Nephron progenitor cell (in vitro differentiated cells): ENCODE results near the gene DPY19L3.

Source experiments
- DNase-seq: peaks from one replicate; pipeline ENCODE4 v3.0.0; 2021
- H3K27ac Mint-ChIP-seq: 2 replicates; pipeline ENCODE4 v1.8.0; 2021; ENCODE audit warnings: mild to moderate bottlenecking, moderate library complexity, mixed read lengths
- H3K27me3 Mint-ChIP-seq: 2 replicates; pipeline ENCODE4 v1.8.0; 2021; ENCODE audit warnings: mild to moderate bottlenecking, low read depth, mixed read lengths; ENCODE audit not compliant: poor library complexity
- H3K36me3 Mint-ChIP-seq: 2 replicates; pipeline ENCODE4 v1.8.0; 2021; ENCODE audit warnings: low read depth, mixed read lengths
- H3K4me1 Mint-ChIP-seq: 2 replicates; pipeline ENCODE4 v1.8.0; 2021; ENCODE audit warnings: mixed read lengths
- H3K4me3 Mint-ChIP-seq: 2 replicates; pipeline ENCODE4 v1.8.0; 2021; ENCODE audit warnings: mild to moderate bottlenecking, moderate library complexity, mixed read lengths
- H3K9me3 Mint-ChIP-seq: 2 replicates; pipeline ENCODE4 v1.8.0; 2021; ENCODE audit warnings: mild to moderate bottlenecking, moderate library complexity, mixed read lengths
- TF ChIP-seq, protein P1 (sequence below): fragments of 200-600 bp; sonication (generic); IDR thresholded peaks from 2 replicates; pipeline ENCODE4 v1.5.0; 2021; ENCODE audit warnings: antibody characterized with exemption

Gene DPY19L3

DNA sequence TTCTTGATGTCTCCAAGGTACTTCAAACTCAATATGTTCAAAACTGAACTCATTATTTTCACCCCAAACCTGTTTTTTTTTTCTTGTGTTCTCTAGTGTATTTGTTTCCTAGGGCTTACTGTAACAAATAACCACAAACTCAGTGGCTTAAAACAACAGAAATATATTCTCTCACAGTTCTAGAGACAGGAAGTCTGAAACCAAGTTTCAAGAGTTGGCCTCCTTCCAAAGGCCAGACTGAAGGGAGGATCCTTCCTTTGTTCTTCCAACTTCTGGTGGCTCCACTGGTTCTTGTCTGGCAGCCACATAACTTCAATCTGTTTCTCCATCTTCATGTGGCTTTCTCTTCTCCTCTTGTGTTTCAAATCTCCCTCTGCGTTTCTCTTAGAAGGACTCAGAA lies 113.5 kb downstream of the DPY19L3 start:
- DNase-seq = no peak
- Mint-ChIP-seq H3K9me3 (peaks cover 17% of the 10 kb centered on the region), H3K36me3 (no peaks in the 10 kb centered on the region), H3K27ac (no peak overlapping the region), H3K4me3 (no peak overlapping the region), H3K27me3 (peaks cover 25% of the 10 kb centered on the region), H3K4me1 (no peaks in the 10 kb centered on the region)
- TF ChIP-seq, protein P1, sequence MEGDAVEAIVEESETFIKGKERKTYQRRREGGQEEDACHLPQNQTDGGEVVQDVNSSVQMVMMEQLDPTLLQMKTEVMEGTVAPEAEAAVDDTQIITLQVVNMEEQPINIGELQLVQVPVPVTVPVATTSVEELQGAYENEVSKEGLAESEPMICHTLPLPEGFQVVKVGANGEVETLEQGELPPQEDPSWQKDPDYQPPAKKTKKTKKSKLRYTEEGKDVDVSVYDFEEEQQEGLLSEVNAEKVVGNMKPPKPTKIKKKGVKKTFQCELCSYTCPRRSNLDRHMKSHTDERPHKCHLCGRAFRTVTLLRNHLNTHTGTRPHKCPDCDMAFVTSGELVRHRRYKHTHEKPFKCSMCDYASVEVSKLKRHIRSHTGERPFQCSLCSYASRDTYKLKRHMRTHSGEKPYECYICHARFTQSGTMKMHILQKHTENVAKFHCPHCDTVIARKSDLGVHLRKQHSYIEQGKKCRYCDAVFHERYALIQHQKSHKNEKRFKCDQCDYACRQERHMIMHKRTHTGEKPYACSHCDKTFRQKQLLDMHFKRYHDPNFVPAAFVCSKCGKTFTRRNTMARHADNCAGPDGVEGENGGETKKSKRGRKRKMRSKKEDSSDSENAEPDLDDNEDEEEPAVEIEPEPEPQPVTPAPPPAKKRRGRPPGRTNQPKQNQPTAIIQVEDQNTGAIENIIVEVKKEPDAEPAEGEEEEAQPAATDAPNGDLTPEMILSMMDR = no peak

- Mint-ChIP-seq H3K4me3 (no peak overlapping the region), H3K4me1 (no peaks in the 10 kb centered on the region), H3K9me3 (peaks cover 10% of the 10 kb centered on the region), H3K27me3 (peaks cover 32% of the 10 kb centered on the region), H3K36me3 (no peaks in the 10 kb centered on the region), H3K27ac (no peak overlapping the region)
- DNase-seq = no peak
- TF ChIP-seq, protein P1 = no peak
These were observed 117.4 kb downstream of the DPY19L3 start for GRCh38 chr19:32522967-32523366.

DNA sequence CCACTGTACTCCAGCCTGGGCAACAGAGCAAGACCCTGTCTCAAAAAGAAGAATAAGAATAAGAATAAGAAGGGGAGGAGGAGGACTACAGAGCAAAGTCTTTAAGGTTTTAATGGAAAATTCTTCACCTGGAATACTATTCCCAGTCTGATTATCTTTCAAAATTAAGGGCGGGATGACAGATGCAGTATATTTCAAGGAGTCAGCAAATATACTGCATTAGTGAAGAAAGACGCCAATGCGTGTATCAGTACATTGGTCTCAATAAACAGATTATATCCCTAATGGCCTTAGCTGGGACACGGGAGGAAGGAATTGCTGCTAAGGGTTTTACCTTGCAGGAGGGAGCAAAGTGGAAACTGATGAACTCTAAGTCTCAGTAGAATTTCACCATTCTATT lies 121.3 kb downstream of the DPY19L3 start:
- no peaks in the 10 kb centered on the region for H3K36me3 Mint-ChIP-seq
- no peak overlapping the region for H3K4me3 Mint-ChIP-seq
- DNase-seq = no peak
- no peak overlapping the region for H3K27ac Mint-ChIP-seq
- peaks cover 16% of the 10 kb centered on the region for H3K27me3 Mint-ChIP-seq
- H3K4me1 Mint-ChIP-seq = no peaks in the 10 kb centered on the region
- TF ChIP-seq, protein P1 = no peak
- peaks cover 9% of the 10 kb centered on the region for H3K9me3 Mint-ChIP-seq

DNA sequence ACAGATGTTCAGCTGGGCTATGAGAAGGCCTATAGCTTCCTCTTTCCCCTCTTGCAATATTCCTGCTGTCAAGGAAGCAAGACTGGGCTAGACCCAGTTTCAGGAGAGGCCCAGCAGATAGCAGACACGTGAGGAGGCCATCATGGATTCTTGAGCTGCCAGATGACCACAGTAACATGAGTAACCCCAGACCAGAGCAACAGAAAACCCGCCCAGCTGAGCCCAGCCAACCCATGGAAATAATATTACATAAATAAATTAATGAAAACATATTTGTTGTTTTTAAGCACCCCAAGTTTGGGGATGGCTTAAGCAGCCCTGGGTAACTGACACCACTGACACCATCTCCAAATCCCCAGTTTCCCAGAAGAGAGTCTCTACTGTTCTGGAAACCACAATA lies 125.2 kb downstream of the DPY19L3 start:
- H3K9me3 Mint-ChIP-seq = peaks cover 39% of the 10 kb centered on the region
- no peak overlapping the region for H3K27ac Mint-ChIP-seq
- H3K4me3 Mint-ChIP-seq = no peak overlapping the region
- peaks cover 14% of the 10 kb centered on the region for H3K27me3 Mint-ChIP-seq
- TF ChIP-seq, protein P1 = no peak
- H3K4me1 Mint-ChIP-seq = no peaks in the 10 kb centered on the region
- DNase-seq = no peak
- H3K36me3 Mint-ChIP-seq = no peaks in the 10 kb centered on the region

- TF ChIP-seq, protein P1 = no peak
- Mint-ChIP-seq H3K4me3 (no peak overlapping the region), H3K9me3 (peaks cover 47% of the 10 kb centered on the region), H3K36me3 (no peaks in the 10 kb centered on the region), H3K27ac (no peak overlapping the region), H3K4me1 (no peaks in the 10 kb centered on the region), H3K27me3 (peaks cover 14% of the 10 kb centered on the region)
- no peak for DNase-seq
These were observed 126.7 kb downstream of the DPY19L3 start for GRCh38 chr19:32532233-32532632.
